CD4-positive, alpha-beta memory T cell (primary cell): ENCODE measurements around the gene C11orf24. TPM values are rescaled to one million over a fixed set of nuclear protein-coding genes. Genes with fewer than 3 reads are reported as not detected.

Source experiments
- CTCF ChIA-PET: fragments of 350-600 bp; sonication (Branson Sonifier 250); formaldehyde crosslinking; loops from one replicate; lab custom pipeline; 2021; ENCODE audit warnings: inconsistent platforms; ENCODE audit not compliant: partially characterized antibody; lab: Charles Lee
- POLR2A ChIA-PET: fragments of 350-600 bp; sonication (Branson Sonifier 250); formaldehyde crosslinking; loops from one replicate; lab custom pipeline; 2021; ENCODE audit not compliant: partially characterized antibody; lab: Charles Lee
- DNase-seq, 5 donors: peaks; one replicate each; pipeline versions ENCODE4 v3.0.0 to v3.0.0-alpha.2; 2020 to 2022; ENCODE audit warnings: mixed read lengths in 1 of 5
- H3K27ac ChIP-seq: one replicate; pipeline ENCODE4 v1.7.0; 2013; ENCODE audit warnings: low read depth, low read length
- H3K27me3 ChIP-seq: 2 replicates; pipeline ENCODE4 v1.7.0; 2013; ENCODE audit warnings: mild to moderate bottlenecking, low read length, moderate library complexity; ENCODE audit not compliant: insufficient read depth
- H3K36me3 ChIP-seq: 2 replicates; pipeline ENCODE4 v1.7.0; 2013; ENCODE audit warnings: mild to moderate bottlenecking, low read length, moderate library complexity; ENCODE audit not compliant: insufficient read depth
- H3K4me1 ChIP-seq: 2 replicates; pipeline ENCODE4 v1.7.0; 2013; ENCODE audit warnings: mild to moderate bottlenecking, low read length, moderate library complexity; ENCODE audit not compliant: insufficient read depth
- H3K4me3 ChIP-seq, 2 donors: one replicate each; pipeline ENCODE4 v1.7.0; 2013; ENCODE audit warnings: low read length in 2 of 2, mild to moderate bottlenecking in 1 of 2
- H3K9me3 ChIP-seq, 2 donors: one replicate each; pipeline ENCODE4 v1.7.0; 2013; ENCODE audit warnings: low read length in 2 of 2, control low read depth in 1 of 2; ENCODE audit not compliant: control insufficient read depth in 1 of 2
- H3K27ac Mint-ChIP-seq, 7 donors: one replicate each; pipeline ENCODE4 v1.8.0; 2020 to 2021; ENCODE audit warnings: mixed read lengths in 7 of 7, mild to moderate bottlenecking in 6 of 7, inconsistent platforms in 3 of 7, moderate library complexity in 3 of 7
- H3K27me3 Mint-ChIP-seq, 2 donors: one replicate each; pipeline ENCODE4 v1.8.0; 2020 to 2021; ENCODE audit warnings: mixed read lengths in 2 of 2
- H3K36me3 Mint-ChIP-seq, 2 donors: one replicate each; pipeline ENCODE4 v1.8.0; 2020 to 2021; ENCODE audit warnings: mixed read lengths in 2 of 2, inconsistent platforms in 1 of 2, mild to moderate bottlenecking in 1 of 2
- H3K4me1 Mint-ChIP-seq, 4 donors: one replicate each; pipeline ENCODE4 v1.8.0; 2020 to 2021; ENCODE audit warnings: mixed read lengths in 4 of 4, mild to moderate bottlenecking in 1 of 4
- H3K4me3 Mint-ChIP-seq, 8 donors: one replicate each; pipeline ENCODE4 v1.8.0; 2020 to 2021; ENCODE audit warnings: mixed read lengths in 8 of 8, mild to moderate bottlenecking in 7 of 8, moderate library complexity in 6 of 8, inconsistent platforms in 3 of 8
- H3K9me3 Mint-ChIP-seq, 8 donors: one replicate each; pipeline ENCODE4 v1.8.0; 2020 to 2021; ENCODE audit warnings: mixed read lengths in 8 of 8, mild to moderate bottlenecking in 5 of 8, inconsistent platforms in 3 of 8, moderate library complexity in 1 of 8
- intact Hi-C: fragments of 100-400 bp; cut with micrococcal nuclease; formaldehyde crosslinking; loops from one replicate; pipeline ENCODE4 v1.15.1; 2023
- polyA plus RNA-seq, 2 donors: library from polyadenylated mRNA; unstranded; fragments of 300-500 nt; fragmentation: Illumina TruSeq; gene quantifications; one replicate each; pipeline ENCODE4 v1.2.3, GENCODE V29; 2021
- total RNA-seq, 2 experiments: library from RNA; stranded (reverse); gene quantifications; one replicate each; pipeline ENCODE4 v1.2.3, GENCODE V29; 2021

Gene C11orf24
- total and polyA plus RNA-seq, 4 experiments from 2014 or later: 7.7 to 20.3 (median 18.4) TPM

GRCh38 chr11:68298659-68299516 is 27.1 kb upstream of the C11orf24 start:
- Histone ChIP-seq H3K27me3 (no peaks in the 10 kb centered on the region), H3K4me1 (peaks cover 7% of the 10 kb centered on the region), H3K9me3 (no peaks in the 10 kb centered on the region), H3K4me3 (no peak overlapping the region), H3K36me3 (no peaks in the 10 kb centered on the region), H3K27ac (no peak overlapping the region)
- CTCF ChIA-PET: interaction anchor here (1.0 to 5.7 kb wide), 17 partner anchors 8 to 148 kb away, joined by 3 to 273 read pairs (median 5); partner anchors contain the start of gene C11orf24
- H3K4me1 Mint-ChIP-seq: peaks cover 0 to 4% (median 0%) of the 10 kb centered on the region in 4 donors
- DNase-seq: no peak
- POLR2A ChIA-PET: interaction anchor here (1.3 to 1.6 kb wide), 2 partner anchors 27 to 38 kb away, joined by 3 read pairs; no protein-coding TSS in a partner anchor
- H3K27me3 Mint-ChIP-seq: no peaks in the 10 kb centered on the region
- no peaks in the 10 kb centered on the region for H3K9me3 Mint-ChIP-seq
- no peak overlapping the region for H3K4me3 Mint-ChIP-seq
- H3K36me3 Mint-ChIP-seq: no peaks in the 10 kb centered on the region
- intact Hi-C loops: no loop called here
- H3K27ac Mint-ChIP-seq: no peak overlapping the region

- no peak overlapping the region for H3K4me3 Mint-ChIP-seq
- POLR2A ChIA-PET: interaction anchor here (1.2 to 1.6 kb wide), 4 partner anchors 26 to 40 kb away, joined by 3 to 12 read pairs (median 3); no protein-coding TSS in a partner anchor
- H3K27ac ChIP-seq: no peak overlapping the region
- no peaks in the 10 kb centered on the region for H3K36me3 ChIP-seq
- no peaks in the 10 kb centered on the region for H3K9me3 Mint-ChIP-seq
- no peaks in the 10 kb centered on the region for H3K36me3 Mint-ChIP-seq
- H3K4me1 ChIP-seq: peaks cover 7% of the 10 kb centered on the region
- CTCF ChIA-PET: interaction anchor here (0.8 to 5.7 kb wide), 19 partner anchors 10 to 148 kb away, joined by 3 to 273 read pairs (median 5); partner anchors contain the start of gene C11orf24
- intact Hi-C loops: loop anchor here (1.0 kb wide), 3 partner anchors 27 to 149 kb away; partner anchors contain the start of gene C11orf24
- H3K4me3 ChIP-seq: no peak overlapping the region
- no peaks in the 10 kb centered on the region for H3K9me3 ChIP-seq
- H3K27me3 Mint-ChIP-seq: no peaks in the 10 kb centered on the region
- peaks cover 0 to 4% (median 0%) of the 10 kb centered on the region in 4 donors for H3K4me1 Mint-ChIP-seq
- peak; percentile 58 to 76 (median 63) for DNase-seq
- H3K27me3 ChIP-seq: no peaks in the 10 kb centered on the region
- peak overlapping the region in 1 of 7 donors; percentile 24 for H3K27ac Mint-ChIP-seq
These were observed 26.3 kb upstream of the C11orf24 start for GRCh38 chr11:68297812-68298658.

GRCh38 chr11:68297494-68297811 is 25.7 kb upstream of the C11orf24 start:
- no peak overlapping the region for H3K27ac ChIP-seq
- Mint-ChIP-seq H3K27ac (no peak overlapping the region), H3K4me1 (peaks cover 0 to 4% (median 0%) of the 10 kb centered on the region in 4 donors), H3K4me3 (no peak overlapping the region), H3K27me3 (no peaks in the 10 kb centered on the region), H3K9me3 (no peaks in the 10 kb centered on the region), H3K36me3 (no peaks in the 10 kb centered on the region)
- no peak for DNase-seq
- H3K27me3 ChIP-seq: no peaks in the 10 kb centered on the region
- CTCF ChIA-PET: interaction anchor here (0.8 to 5.7 kb wide), 18 partner anchors 10 to 146 kb away, joined by 3 to 273 read pairs (median 5); partner anchors contain the start of gene C11orf24
- POLR2A ChIA-PET: interaction anchor here (1.2 to 1.6 kb wide), 2 partner anchors 25 to 40 kb away, joined by 3 to 12 read pairs; no protein-coding TSS in a partner anchor
- no peaks in the 10 kb centered on the region for H3K36me3 ChIP-seq
- no peak overlapping the region for H3K4me3 ChIP-seq
- peaks cover 7% of the 10 kb centered on the region for H3K4me1 ChIP-seq
- no peaks in the 10 kb centered on the region for H3K9me3 ChIP-seq
- intact Hi-C loops: loop anchor here (1.0 kb wide), 3 partner anchors 26 to 150 kb away; partner anchors contain the start of gene C11orf24

- no peak overlapping the region for H3K27ac ChIP-seq
- intact Hi-C loops: loop anchor here (1.0 kb wide), 3 partner anchors 26 to 150 kb away; partner anchors contain the start of gene C11orf24
- no peak for DNase-seq
- CTCF ChIA-PET: interaction anchor here (0.8 to 5.7 kb wide), 15 partner anchors 13 to 146 kb away, joined by 3 to 273 read pairs (median 5); partner anchors contain the start of gene C11orf24
- H3K4me3 ChIP-seq: no peak overlapping the region
- Mint-ChIP-seq H3K9me3 (no peaks in the 10 kb centered on the region), H3K27ac (no peak overlapping the region), H3K36me3 (no peaks in the 10 kb centered on the region), H3K27me3 (no peaks in the 10 kb centered on the region), H3K4me1 (peaks cover 0 to 4% (median 0%) of the 10 kb centered on the region in 4 donors), H3K4me3 (no peak overlapping the region)
- peaks cover 7% of the 10 kb centered on the region for H3K4me1 ChIP-seq
- H3K9me3 ChIP-seq: no peaks in the 10 kb centered on the region
- POLR2A ChIA-PET: interaction anchor here (1.2 to 1.6 kb wide), 2 partner anchors 25 to 39 kb away, joined by 3 to 12 read pairs; no protein-coding TSS in a partner anchor
- no peaks in the 10 kb centered on the region for H3K27me3 ChIP-seq
- no peaks in the 10 kb centered on the region for H3K36me3 ChIP-seq
These were observed 25.2 kb upstream of the C11orf24 start for GRCh38 chr11:68297052-68297378.

- no peak overlapping the region for H3K27ac Mint-ChIP-seq
- no peak overlapping the region for H3K4me3 ChIP-seq
- H3K4me1 ChIP-seq: peaks cover 7% of the 10 kb centered on the region
- intact Hi-C loops: loop anchor here (1.0 kb wide), 3 partner anchors 25 to 151 kb away; partner anchors contain the start of gene C11orf24
- no peaks in the 10 kb centered on the region for H3K9me3 ChIP-seq
- H3K36me3 Mint-ChIP-seq: no peaks in the 10 kb centered on the region
- H3K4me3 Mint-ChIP-seq: no peak overlapping the region
- no peak for DNase-seq
- H3K9me3 Mint-ChIP-seq: no peaks in the 10 kb centered on the region
- CTCF ChIA-PET: interaction anchor here (0.8 to 5.7 kb wide), 11 partner anchors 14 to 147 kb away, joined by 3 to 273 read pairs (median 5); partner anchors contain the start of gene C11orf24
- H3K27ac ChIP-seq: no peak overlapping the region
- no peaks in the 10 kb centered on the region for H3K36me3 ChIP-seq
- POLR2A ChIA-PET: interaction anchor here (1.2 to 1.6 kb wide), 4 partner anchors 24 to 43 kb away, joined by 3 to 12 read pairs (median 4); partner anchors contain the start of gene C11orf24
- H3K27me3 ChIP-seq: no peaks in the 10 kb centered on the region
- peaks cover 0 to 4% (median 0%) of the 10 kb centered on the region in 4 donors for H3K4me1 Mint-ChIP-seq
- H3K27me3 Mint-ChIP-seq: no peaks in the 10 kb centered on the region
These were observed 24.7 kb upstream of the C11orf24 start for GRCh38 chr11:68296344-68297051.

- Mint-ChIP-seq H3K36me3 (no peaks in the 10 kb centered on the region), H3K4me1 (peaks cover 0 to 4% (median 0%) of the 10 kb centered on the region in 4 donors), H3K27me3 (no peaks in the 10 kb centered on the region), H3K9me3 (no peaks in the 10 kb centered on the region), H3K27ac (no peak overlapping the region), H3K4me3 (no peak overlapping the region)
- Histone ChIP-seq H3K27me3 (no peaks in the 10 kb centered on the region), H3K27ac (no peak overlapping the region), H3K4me3 (no peak overlapping the region), H3K36me3 (no peaks in the 10 kb centered on the region), H3K9me3 (no peaks in the 10 kb centered on the region), H3K4me1 (peaks cover 7% of the 10 kb centered on the region)
- no peak for DNase-seq
- ChIA-PET POLR2A (interaction anchor here (0.9 to 1.3 kb wide), 3 partner anchors 24 to 43 kb away, joined by 3 to 5 read pairs (median 4); partner anchors contain the start of gene C11orf24), CTCF (interaction anchor here (0.7 to 5.7 kb wide), 9 partner anchors 8 to 86 kb away, joined by 3 to 273 read pairs (median 4); partner anchors contain the start of gene C11orf24)
- intact Hi-C loops: no loop called here
These were observed 24.2 kb upstream of the C11orf24 start for GRCh38 chr11:68295940-68296339.
